Stimulated activated CD4-positive, alpha-beta T cell treated with anti-CD3 and anti-CD28 coated beads, Interleukin-1b, Interleukin-23, amount 100 ng/mL, for 1 hour (primary cell): Measurements from ENCODE around the gene KIF20B.
"Not testable (repeated sequence)": the region's sequence is repeated elsewhere in the genome, so short reads cannot be mapped to it uniquely, and the experiment has no call there.

Experiments
- DNase-seq, 2 donors: peaks; one replicate each; pipeline ENCODE4 v3.0.0-alpha.2; 2020; ENCODE audit warnings: low read depth in 2 of 2

The KIF20B gene

DNA sequence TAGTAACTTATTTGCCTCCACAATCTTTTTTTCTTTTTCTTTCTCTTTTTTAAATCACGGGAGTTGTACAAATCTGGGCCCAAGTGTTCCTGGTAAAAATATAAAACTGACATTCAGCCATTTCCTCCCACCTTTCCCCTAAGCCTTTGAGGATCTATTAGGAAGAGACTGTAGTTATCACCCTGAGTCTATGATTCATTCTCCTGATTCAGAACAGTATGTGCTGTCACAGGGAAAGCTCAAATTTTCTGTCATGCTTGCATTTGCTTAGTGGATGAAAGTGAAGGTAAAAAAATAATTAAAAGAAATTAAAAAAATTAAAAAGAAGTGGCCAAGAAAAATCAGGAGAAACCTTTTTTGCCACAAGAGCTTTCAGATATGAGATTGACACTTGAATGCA is 71.7 kb downstream of the KIF20B start:
- no peak for DNase-seq

DNA sequence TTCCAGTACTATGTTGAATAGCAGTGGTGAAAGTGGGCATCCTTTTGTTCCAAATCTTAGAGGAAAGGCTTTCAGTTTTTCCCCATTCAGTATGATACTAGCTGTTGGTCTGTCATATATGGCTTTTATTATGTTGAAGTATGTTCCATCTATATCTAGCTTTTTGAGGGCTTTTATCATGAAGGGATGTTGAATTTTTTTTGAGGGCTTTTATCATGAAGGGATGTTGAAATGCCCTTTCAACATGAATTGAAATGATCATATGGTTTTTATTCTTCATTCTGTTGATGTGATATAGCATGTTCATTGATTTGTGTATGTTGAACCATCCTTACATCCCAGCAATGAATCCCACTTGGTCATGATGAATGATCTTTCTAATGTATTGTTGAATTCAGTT is 75.3 kb downstream of the KIF20B start:
- no peak for DNase-seq

DNA sequence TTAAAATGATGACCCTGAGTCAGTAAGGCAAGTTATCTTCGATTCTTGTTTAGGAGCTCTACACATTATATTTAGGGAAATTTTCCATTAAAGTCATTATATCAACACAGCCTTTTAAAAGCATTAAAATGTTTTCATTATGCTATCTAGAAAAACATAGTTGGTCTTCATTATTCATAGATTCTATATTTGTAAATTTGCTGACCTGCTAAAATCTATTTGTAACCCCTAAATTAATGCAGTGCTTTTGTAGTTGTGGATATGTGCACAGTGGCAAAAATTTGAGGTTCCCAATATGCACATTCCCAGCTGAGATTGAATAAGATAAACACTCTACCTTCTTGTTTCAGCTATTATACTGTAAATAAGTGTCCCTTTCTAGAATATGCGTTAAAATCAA is 81.1 kb downstream of the KIF20B start:
- DNase-seq, result no peak

DNA sequence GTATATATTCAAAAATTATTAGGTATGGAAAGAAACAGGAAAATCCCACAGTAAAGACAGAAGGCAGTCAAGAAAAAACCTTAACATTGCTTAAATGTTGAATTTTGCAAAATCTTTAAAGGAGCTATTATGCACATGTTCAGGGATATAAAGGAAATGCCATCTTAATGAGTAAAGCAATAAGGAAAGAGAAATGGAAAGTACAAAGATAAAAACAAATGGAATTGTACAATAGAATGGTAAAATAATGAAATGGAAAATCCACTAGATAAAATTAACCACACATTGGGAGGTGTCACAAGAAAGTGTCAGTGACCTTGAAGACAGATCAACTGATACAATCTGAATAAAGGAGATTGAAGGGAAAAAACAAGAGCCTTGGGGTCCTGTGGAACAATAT is 82.0 kb downstream of the KIF20B start:
- DNase-seq, result no peak

DNA sequence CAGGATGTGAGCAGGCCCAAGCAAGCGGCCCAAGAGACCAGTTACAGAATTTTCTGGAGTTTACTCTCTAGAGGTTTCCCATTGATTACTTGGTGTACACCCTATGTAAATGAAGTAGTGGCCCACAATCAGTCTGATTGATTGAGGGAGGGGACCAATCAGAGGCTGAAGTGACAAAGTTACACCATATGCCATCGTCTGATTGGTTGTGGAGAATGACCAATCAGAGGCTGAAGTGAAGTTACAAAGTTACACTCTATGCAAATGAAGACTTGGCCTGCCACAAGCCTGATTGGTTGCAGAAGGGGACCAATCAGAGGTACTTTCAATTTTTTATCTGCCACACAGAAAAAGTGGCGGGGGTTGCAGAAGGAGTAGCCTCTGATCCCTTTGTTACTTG is 83.7 kb downstream of the KIF20B start:
- no peak for DNase-seq

DNA sequence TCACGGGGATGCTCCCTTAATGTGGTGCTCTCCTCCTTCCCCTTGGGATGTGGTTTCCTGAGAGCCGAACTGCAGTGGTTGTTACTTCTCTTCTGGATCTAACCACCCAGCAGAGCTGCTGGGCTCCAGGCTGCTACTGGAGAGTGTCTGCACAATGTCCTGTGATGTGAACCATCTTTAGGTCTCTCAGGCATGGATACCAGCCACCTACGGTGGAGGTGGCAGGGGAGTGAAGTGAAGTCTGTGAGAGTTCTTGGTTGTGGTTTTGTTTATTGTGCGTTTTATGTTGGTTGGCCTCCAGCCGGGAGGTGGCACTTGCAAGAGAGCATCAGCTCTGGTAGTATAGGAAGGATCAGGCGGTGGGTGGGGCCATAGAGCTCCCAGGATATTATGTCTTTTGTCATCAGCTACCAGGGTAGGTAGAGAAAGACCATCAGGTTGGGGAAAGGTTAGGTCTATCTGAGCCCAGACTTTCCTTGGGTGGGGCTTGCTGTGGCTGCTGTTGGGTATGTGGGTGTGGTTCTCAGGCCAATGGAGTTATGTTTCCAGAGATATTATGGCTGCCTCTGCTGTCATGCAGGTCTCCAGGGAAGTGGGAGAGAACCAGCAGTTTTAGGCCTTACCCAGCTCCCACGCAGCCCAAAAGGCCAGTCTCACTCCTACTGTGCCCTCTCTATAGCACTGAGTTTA is 87.9 kb downstream of the KIF20B start:
- DNase-seq, result no peak

DNA sequence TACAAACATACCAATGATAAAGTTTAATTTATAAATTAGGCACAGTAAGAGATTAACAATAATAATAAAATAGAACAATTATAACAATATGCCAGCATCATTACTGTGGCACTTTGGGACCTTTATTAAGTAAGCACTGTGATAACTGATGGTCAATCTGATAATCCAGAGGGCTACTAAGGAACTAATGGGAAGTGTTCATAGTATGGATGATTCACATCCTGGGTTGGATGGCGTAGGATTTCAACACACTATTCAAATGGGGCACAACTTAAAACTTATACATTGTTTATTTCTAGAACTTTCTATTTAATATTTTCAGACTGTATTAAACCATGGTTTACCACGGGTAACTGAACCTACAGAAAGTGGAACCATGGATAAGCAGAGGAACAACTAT is 90.8 kb downstream of the KIF20B start:
- no peak for DNase-seq

DNA sequence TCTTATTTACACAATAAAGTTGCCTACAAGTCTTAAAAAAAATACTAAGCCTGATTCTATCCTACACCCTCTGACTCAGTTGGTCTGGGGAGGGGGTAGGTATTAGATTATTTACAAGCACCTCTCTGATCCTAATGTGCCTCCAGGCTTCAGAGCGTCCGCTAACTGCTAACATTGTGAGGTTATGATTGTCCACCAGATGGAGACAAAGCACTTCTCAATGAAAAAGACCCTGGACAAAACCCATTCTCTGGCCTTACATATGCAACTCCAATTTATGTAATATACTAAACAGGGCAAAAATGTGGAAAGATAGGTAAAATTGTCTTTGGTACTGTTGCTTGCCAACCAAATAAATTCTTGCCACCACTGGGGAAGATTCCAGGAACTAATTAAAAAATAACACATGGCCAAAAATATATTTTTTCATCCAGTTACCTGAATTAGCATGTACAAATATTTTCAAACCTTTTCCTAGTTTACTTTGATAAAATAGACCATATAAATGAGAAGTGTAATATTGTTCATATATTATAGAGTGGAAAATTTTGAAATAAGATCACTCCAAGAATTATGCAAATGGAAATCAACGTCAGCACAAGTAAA is 92.4 kb downstream of the KIF20B start:
- DNase-seq, result no peak

DNA sequence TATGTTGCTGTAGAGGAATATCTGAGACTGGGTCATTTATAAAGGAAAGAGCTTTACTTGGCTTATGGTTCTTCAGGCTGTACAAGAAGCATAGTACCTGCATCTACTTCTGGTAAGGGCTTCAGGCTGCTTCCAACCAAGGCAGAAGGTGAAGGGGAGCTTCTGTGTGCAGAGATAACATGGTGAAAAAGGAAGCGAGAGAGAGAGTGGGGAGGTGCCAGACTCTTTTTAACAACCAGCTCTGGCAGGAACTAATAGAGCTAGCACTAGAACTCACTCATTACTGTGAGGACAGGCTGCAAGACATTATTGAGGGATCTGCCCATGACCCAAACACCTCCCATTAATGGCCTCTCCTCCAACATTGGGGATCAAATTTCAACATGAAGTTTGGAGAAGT is 94.5 kb downstream of the KIF20B start:
- no peak for DNase-seq

DNA sequence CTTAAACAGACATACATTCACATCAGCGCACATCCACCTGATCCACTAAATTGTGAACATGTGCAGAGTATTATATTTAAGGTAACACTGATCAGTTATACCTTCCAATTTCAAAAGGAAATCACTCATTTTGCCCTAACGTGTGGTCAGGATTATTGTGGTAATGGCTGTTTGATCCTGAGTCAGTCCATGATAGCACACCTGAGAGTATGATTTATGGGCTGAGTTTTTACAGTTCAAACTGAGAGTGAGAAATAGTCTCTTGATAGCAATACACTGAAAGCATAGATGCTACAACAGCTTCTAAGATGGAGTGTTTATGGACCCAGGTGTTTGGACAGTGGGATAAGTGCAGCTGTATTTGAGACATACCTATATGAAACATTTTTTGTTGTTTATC is 96.7 kb downstream of the KIF20B start:
- no peak for DNase-seq

DNA sequence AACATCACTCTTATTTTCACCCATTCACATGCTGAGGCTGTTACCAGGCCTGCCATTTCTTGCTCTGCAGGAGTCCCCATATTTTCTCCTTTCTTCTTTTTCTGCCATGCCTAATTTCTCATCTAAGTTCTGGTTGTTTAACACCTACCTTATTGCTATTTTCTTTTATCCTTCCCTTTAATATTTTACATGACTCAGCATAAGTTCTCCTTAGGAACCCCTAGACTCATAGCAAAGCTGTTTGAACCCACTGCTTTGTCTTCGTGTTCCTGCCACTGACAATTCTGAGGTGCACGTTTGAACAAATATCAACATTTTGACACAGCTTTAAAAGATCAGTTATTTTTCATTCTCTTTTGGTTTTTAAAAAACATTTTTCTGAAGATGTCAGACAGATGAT is 98.2 kb downstream of the KIF20B start:
- no peak for DNase-seq

DNA sequence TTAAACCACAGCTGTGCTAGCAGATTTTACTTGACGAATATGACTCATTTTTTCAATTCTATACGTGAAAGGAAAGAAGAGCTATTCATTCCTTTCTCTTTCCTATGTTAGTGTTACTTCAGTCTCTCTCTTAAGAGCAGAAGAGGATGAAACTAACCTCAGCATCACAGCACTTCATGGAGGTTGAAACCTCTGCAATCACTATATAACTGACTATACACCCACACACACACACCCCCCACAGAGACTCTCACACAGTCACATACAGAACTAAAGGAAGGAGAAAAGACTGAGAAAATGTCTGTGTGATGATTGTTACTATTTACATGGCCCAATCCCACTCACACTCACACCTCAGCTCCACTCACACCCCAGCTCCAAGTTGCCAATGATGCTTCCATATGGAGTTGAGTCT is 104.2 kb downstream of the KIF20B start:
- DNase-seq, result peak in 1 of 2 donors; percentile 32

DNA sequence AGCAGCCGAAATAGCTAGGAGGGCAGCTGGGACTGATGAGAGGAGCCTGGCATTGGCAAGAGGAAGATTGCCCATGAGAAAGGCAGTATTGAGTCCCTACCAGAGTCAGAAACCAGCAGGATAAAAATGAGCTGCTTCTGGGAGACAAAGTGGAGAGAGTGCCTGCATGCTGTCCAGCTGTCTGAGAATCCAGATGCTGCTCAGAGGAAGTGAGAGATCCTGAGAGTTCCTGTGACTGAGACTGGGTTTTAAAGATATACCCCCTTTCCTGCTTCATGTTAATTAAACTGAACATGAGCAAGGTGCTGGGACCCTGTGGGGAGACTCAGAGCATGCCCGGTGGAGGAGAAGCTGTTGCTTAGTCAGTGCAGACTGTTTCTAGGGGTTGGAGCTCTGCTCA is 107.5 kb downstream of the KIF20B start:
- DNase-seq, result no peak

DNA sequence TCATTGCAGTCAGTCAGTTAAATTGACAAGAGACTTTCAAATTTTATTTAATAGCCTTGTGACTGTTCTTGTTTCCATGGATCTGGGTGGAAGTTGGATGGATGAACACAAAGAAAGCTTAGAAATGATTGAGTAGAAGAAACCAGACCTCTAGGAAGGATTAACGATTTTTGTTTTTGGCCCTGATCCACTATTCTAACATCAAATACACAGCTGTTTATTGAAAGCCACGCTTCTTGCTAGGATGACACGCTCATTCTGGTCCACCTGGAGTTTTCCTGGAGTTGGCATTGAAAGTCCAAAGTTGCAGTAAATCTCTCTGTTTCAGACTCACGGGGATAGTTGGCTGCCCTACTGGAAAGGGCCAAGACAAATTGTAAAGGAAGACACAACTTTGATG is 108.4 kb downstream of the KIF20B start:
- DNase-seq, result no peak

DNA sequence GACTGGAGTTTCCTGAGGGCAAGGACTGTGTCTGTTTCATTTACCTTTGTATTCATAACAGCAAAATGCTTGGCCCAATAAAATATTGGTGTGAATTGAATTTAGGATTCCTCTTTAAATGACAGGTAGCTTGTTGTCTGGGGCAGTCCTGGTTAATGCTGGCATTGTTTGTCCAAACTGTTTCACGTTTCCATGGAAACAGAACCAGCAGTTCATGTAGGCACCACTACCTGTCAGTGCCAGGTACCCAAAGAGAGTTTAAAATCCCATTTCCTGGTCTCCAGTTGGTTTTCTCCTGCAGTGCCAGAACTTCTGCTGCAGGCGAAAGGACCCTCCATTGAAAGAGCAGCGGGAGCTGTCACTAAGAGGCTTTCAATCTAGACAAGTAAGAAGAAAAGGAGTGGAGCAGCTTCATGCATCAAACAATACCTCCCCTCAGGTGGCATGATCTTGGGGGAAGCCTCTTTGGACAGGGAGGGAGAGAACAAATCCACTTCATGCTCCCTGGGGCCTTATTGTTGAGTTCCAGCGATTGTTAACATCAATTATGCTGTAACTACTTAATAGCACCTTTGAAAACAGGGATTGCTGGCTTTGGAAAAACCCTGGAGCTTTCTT is 109.6 kb downstream of the KIF20B start:
- no peak for DNase-seq

DNA sequence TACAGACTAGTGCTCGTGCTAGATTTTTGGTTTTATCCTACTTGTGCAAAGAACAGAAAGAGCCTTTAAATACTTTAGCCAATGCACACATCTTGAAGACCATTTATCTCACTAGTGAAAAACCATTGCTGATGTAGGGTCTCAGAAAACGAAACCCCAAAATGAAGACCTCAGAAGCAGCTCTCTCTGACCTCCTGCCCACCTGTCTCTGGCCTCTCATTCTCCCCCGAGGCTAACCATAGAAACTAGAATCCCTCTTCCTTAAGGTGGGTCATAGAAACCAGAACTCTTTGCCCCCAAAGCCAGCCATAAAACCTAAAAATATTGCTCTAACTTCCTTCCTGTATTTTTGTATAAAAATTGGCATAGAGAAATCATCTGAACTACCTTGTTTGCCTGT is 112.2 kb downstream of the KIF20B start:
- no peak for DNase-seq

DNA sequence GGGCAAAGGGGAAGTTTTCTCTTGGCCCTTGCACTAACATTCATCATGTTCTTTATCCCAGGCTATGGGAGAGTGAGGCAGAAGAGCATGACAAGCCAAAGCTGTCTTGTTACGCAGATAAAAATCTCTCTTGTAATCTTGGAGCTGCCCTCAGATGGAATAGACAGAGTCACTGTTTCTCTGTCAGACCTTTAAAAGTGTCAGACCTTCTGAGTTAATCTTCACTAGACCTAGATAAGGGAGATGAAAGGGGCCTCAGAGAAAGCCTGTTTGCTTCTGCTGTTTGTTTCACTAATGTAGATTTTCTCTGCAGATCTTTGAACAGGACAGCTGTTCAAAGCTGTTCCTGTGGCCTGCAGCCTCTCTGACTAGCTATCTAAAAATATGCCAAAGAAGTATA is 112.9 kb downstream of the KIF20B start:
- no peak for DNase-seq

DNA sequence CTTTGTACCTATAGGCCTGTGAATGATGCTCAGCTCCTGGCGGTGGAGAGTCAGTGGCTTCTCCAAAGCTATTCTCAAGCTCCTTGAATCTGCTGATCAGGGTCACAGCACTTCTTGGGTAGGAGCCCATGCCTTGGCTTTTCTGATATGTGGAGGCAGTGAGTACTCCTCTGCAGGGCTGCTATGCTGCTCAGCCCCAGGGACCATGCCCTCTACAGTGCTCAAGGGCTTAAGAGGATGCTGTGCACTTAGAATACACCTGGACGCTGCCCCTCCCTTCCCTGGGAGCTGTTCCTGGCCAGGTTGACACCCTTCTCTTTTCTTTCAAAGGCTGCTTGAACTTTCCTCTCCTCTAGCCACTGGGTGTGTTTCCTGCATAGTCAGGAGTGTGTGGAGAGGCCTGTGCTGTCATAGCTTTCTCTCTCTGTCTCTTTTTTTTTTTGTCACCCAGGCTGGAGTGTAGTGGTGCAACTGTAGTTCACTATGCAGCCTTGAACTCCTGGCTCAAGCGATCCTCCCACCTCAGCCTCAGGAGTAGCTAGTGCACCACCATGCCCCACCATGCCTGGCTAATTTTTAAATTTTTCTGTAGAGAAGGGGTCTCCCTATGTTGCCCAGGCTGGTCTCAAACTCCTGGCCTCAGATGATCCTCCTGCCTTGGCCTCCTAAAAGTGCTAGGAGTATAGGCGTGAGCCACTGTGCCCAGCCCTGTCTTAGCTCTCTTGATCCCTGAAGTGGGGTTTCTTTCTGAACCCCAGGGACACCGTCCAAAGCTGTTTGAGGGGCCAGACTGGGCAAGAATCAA is 113.9 kb downstream of the KIF20B start:
- DNase-seq, result no peak

DNA sequence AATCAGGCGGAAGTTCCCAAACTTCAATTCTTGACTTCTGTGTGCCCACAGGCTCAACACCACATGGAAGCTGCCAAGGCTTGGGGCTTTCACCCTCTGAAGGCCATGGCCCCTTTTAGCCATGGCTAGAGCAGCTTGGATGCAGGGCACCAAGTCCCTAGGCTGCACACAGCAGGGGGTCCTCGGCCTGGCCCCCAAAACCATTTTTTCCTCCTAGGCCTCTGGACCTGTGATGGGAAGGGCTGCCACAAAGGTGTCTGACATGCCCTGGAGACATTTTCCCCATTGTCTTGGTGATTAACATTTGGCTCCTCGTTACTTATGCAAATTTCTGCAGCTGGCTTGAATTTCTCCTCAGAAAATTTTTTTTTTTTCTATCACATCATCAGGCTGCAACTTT is 117.6 kb downstream of the KIF20B start:
- DNase-seq, result not testable (repeated sequence)
